HG03342 (cell line): ENCODE measurements around the gene PNMT.

Experiments used
- ATAC-seq: cut with Tn5 transposase; IDR thresholded peaks from one replicate; pipeline ENCODE4 v1.9.1; 2021; ENCODE audit warnings: mild to moderate bottlenecking, moderate library complexity; ENCODE audit not compliant: unreplicated experiment

Gene PNMT

GRCh38 chr17:39667945-39668924 is at the start of gene PNMT:
Gene PNMT, plus strand, starts transcription at chr17:39668453. Its CDS starts 23 bp downstream, at chr17:39668476.
- no peak for ATAC-seq

GRCh38 chr17:39618956-39619785 is 49.1 kb upstream of the PNMT start:
- no peak for ATAC-seq

- ATAC-seq, result no peak
Measured at GRCh38 chr17:39619786-39620101, 48.5 kb upstream of the PNMT start.

- ATAC-seq, result peak; percentile 47
Measured at GRCh38 chr17:39621523-39622379, 46.5 kb upstream of the PNMT start.

- ATAC-seq, result peak; percentile 54
Measured at GRCh38 chr17:39622380-39623006, 45.8 kb upstream of the PNMT start.

GRCh38 chr17:39623356-39623950 is 44.8 kb upstream of the PNMT start:
- ATAC-seq, result no peak

GRCh38 chr17:39624313-39624712 is 43.9 kb upstream of the PNMT start:
- no peak for ATAC-seq

- no peak for ATAC-seq
Measured at GRCh38 chr17:39625198-39625785, 43.0 kb upstream of the PNMT start.

- no peak for ATAC-seq
Measured at GRCh38 chr17:39626171-39627046, 41.8 kb upstream of the PNMT start, which contains the start of gene PPP1R1B. Gene PPP1R1B, plus strand, starts transcription at chr17:39626952. Its CDS starts 441 bp downstream, at chr17:39627393.

GRCh38 chr17:39627047-39627711 is 41.1 kb upstream of the PNMT start:
- ATAC-seq, result no peak

GRCh38 chr17:39627712-39628516 is 40.3 kb upstream of the PNMT start:
- ATAC-seq, result no peak

GRCh38 chr17:39628655-39629493 is 39.4 kb upstream of the PNMT start:
- ATAC-seq, result no peak

GRCh38 chr17:39629494-39629880 is 38.8 kb upstream of the PNMT start:
- no peak for ATAC-seq

GRCh38 chr17:39629898-39630297 is 38.4 kb upstream of the PNMT start:
- ATAC-seq, result no peak

- no peak for ATAC-seq
Measured at GRCh38 chr17:39631403-39631802, 36.9 kb upstream of the PNMT start.
